IPS DF 19.7 (cell line): ENCODE results near the gene PLEKHA1.

Experiments
- DNase-seq: peaks from one replicate; pipeline ENCODE4 v3.0.0-alpha.2; 2013; ENCODE audit warnings: low read depth, low spot score

Gene PLEKHA1

DNA sequence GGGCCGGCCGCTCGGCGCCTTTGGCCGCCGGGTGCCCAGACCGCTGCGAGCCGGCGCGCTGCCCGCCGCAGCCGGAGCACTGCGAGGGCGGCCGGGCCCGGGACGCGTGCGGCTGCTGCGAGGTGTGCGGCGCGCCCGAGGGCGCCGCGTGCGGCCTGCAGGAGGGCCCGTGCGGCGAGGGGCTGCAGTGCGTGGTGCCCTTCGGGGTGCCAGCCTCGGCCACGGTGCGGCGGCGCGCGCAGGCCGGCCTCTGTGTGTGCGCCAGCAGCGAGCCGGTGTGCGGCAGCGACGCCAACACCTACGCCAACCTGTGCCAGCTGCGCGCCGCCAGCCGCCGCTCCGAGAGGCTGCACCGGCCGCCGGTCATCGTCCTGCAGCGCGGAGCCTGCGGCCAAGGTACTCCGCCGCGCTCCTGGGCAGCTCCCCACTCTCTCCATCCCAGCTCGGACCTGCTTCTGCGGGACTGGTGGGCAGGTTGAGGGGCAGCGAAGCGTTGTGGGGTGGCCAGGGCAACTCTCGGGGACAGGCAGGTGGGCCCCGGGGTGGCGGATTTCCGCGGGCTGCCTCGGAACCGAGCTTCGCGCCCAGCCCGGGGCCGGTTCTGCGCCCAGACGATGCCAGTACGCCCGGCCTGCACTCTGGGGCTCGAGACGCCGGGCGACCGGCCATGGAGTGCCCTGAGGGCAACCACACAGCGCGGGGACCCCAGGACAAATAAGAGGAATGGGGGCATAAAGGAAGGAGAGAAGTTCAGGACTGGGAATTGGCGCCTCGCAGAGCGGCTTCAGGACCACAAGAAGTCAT lies 87.4 kb downstream of the PLEKHA1 start:
- no peak for DNase-seq

DNA sequence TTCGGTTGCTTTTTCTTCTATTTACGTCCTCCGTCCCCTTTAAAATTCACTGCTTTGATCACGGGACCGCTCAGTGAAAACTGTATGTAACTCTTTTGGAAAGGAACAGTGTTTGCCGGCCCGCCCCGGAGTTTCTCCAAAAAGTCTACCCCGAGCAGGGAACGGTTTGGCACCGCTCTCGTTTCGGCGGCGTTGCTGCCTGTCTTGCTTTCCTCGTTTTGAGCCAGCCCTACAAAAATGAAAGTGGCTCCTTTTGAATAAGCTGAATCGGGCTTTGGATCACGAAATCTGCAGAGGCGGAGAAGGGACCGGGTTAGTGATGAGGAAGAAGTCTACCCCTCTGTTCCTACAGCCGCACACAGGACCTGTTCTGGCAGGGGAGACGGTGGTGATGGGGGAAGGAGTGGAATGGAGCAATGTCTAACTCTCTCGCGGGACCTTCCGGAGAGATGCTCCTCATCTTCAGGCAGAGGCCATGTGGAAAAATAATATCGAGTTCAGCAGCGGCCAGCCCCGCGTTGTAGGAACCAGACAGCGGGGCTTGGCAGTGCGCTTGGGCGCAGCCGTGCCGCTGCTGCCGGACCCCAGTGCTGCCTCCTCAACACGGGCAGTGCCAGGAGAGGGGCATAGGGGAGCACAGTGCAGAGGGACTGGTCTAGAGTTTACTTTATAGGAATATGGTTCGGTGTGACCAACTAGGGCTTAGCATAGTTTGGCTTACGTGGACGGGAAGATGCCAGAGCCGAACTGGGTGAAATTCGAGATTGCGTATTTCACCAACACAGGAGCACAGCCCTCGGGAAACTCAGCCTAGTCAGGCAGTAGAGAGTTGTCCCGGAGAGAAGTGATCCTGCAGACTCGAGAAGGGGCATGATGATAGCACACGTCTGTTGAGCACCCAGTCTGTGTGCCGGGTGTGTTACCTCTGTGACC lies 88.3 kb downstream of the PLEKHA1 start:
- no peak for DNase-seq

DNA sequence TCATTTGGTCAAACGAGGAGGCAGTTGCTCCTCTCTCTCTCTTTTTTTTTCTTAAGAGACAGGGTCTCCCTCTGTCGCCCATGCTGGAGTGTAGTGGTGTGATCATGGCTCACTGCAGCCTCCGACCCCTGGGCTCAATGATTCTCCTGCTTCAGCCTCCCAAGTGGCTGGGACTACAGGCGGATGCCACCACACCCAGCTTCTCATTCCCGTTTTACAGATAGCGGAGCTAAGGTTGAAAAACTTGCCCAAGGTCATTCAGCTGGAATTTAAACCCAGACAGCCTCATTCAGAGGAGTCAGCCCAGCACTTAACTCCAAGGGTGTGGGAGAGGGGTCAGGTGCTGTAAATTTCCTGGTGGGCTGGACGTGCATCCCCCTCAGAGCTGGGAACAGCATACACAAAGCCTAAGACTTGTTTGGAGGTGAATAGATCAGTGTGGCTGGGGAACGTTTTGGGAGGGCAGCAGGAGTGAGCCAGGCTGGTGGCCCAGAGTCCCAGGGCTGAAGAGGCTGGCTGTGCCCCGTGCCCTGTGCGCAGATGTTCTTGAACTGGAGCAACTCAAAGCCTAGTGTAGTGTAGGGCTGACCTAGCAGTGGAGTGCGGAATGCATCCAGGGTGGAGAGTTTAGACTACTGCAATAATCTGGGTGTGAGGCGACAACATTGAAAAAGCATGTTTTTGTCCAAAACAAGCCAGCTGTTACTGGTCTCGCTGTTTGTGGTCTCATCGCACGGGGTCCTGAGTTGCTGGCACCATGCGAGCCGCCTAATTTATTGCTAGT lies 89.2 kb downstream of the PLEKHA1 start:
- no peak for DNase-seq

DNA sequence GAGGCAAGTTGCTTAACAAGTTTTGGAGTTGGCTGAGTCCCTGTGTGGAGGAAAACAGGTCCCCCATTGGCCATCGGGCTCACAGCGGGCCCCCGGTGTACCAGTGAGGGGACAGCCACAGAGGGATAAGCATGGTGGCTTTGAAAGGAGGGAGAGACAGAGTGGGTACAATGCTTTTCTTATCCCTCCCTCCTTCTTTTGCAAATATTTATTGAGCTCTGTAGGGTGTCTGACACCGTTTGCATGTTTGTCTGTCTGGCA lies 89.7 kb downstream of the PLEKHA1 start:
- no peak for DNase-seq

DNA sequence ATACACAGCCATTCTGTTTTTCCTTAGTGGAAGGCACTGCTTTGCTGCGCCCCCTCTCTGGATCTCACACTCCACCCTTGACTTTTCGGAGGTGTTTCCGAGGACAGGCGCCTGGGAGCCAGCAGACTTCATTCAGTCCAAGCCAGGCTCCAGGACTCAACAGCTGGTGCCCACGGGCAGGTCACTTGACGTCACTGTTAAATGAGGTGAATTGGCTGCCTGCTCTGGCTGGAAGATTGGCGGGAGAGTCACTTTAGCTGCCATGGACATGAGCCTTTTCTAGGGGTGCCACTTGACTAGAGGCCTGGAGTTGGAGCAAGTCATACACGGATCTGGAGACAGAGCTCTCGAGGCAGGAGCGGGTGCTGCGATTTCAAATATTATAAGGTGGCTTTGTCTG lies 90.1 kb downstream of the PLEKHA1 start:
- DNase-seq, result no peak

DNA sequence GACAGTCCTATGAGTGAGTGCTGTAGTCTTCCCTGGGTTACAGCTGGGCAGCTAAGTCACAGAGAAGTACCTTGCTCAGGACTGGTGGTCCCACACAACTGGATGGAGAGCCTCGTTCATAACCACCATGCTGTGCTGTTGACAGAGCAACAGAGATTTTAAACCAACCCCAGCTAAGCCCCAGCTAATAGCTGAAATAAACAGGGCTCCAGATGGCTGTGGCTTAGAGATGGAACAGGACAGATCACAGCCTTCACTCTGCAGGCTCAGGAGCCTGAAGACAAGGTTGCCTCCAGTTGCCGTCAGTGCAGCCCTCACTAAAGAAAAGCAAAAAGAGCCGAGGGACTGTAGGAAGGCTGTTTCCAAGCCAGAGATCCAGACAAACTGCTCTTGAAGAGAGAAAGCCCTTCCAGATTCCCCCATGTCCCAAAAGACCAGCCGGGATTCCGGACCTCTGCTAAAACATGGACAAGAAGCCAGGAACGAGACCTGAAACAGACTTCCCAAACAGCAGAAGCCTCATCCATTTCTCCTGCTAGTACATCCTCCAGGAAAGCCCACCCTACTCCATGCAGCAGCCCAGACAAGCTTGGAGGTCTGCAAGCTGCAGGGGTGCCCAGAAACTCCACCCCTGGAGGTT lies 91.0 kb downstream of the PLEKHA1 start:
- no peak for DNase-seq

DNA sequence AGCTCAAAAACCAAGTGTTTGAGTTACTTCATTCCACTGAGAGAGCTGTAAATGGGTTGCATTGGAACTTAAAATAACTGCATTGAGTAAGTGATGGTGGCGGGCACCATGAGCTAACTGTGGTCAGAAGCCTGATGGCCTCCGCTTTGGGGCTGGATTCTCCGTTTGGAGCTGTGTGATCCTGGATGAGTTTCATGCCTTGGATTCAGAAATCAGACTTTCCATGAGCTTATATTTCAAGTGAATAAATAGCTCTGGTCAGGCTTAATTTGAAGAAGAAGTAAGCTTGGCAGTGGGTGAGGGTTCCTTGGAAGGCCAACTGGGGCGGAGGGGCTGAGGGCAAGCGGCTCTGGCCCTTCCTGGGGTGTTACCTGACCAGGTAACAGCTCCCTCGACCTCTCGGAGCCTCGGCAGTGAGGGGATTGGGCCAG lies 92.5 kb downstream of the PLEKHA1 start:
- no peak for DNase-seq

DNA sequence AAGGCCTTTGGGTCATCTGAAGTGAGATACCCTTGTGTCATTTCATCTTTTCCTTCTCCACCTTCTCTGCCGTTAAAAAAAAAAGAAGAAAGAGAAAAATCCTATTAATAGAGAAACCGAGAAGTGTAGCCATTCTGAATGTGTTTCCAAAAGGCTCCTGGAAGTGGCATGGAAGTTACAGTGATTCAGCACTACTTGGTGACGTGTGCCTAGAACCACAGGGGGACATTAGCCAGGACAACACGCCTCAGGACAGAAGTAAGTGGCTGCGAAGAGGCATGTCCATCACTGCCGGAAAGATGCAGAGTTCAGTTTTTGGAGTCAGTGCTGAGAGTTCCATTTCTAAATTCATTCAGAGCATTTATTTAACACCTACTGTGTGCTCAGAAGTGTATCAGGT lies 93.2 kb downstream of the PLEKHA1 start:
- no peak for DNase-seq

DNA sequence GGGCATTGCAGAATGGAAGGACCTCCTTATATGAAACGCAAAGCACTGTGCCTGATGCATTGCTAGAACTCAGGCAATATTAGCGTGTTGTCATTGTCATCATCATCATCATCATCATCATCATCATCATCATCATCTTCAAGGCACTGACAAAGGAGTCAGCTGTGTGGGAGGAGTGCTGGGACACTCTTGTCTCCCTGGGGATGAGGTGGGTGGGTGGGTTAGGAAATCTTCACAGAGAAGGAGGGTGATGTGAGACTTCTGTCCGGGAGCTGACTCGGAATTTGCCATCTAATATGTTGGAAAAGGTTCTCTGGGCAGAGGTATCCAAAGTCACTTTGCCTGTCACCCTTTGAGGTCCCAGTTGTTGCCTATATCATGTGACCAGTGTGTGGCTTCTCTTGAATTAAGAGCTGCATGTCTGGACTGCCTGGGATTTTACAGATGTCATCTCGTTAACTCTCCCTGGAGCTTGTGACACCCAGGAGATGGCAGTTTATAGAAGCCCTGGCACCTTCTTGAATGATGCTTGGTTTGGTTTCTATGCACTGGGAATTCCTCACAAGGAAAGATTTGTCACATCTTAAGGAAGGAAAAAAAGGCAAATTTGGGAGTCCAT lies 93.9 kb downstream of the PLEKHA1 start:
- DNase-seq, result no peak

DNA sequence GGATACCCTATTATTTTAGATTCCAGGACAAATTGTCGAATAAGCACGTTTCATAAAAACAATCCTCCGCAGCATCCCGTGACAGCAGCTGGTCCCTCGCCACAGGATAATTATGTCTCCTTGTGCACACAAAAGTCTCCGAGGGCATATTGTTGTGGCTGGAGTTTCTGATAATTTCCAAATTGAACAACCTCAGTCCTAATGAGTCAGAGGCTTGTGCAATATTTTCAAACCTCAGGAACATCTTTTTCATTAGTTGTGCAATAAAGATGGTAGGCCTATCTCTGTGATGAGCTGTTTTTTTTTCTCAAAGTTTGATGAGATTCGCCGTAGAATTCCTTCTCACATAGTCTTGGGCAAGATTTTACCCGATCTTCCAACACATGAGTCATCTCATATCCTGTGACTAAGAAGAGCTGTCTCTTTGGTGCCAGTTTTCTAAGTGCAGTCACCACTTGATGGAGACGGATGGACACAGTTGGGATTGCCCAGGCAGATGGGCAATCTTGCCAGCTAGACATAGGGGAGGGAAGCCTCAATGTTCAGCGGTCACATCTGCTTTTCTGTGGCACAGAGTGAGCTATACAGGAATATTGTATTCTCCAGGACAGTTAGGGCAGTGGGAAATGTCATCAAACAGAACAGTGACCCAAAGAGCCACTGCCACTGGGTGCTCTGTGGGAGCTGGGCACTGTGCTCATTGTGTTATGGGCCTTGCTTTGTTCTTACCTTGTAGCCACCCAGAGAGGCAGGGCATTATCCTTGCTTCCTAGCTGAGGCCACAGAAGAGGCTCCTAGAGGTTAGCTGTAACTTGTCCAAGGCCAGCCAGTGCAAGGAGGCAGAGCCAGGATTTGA lies 94.6 kb downstream of the PLEKHA1 start:
- no peak for DNase-seq

DNA sequence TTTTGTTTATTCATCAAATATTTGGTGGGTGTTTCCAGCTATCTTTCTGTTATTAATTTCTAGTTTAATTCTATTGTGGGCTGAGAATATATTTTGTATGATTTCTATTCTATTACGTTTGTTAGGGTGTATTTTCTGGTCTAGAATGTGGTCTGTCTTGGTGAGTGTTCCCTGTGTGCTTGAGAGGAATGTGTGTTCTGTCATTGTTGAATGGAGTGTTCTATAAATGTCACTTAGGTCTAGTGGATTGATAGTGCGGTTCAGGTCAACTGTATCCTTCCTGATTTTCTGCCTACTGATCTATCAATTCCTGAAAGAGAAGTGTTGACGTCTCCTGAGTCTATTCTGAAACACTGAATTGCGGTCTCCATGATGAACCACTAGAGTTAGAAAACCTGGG lies 95.3 kb downstream of the PLEKHA1 start:
- no peak for DNase-seq

DNA sequence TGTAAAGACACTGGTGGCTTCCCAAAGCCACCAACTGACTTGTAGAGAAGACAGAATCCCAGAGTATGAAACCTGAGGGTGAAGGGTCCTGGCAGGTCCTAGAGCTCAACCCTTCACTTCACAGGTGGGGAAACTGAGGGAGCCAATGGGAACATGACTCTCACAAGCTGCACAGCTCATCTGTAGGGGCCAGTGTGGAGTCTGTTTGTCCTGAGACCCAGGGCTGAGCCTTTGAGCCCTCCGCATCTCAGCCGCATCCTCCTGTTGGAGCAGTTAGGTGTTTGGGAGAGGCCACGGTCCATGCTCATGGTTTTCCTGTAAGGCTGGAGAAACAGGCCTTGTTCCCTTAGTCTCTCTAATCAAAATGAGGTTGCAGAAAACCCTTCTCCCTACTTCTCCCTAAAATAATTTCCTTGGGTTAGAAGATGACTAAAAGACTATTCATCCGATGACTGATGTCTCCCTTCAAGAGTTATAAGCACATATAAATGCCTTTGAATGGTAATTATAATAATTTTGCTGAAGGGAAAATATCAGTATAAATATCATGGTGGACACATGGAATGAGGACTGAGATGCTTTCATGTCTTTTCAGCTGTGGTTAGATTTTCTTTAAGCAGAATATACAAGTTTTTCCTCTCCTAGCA lies 97.1 kb downstream of the PLEKHA1 start:
- no peak for DNase-seq

DNA sequence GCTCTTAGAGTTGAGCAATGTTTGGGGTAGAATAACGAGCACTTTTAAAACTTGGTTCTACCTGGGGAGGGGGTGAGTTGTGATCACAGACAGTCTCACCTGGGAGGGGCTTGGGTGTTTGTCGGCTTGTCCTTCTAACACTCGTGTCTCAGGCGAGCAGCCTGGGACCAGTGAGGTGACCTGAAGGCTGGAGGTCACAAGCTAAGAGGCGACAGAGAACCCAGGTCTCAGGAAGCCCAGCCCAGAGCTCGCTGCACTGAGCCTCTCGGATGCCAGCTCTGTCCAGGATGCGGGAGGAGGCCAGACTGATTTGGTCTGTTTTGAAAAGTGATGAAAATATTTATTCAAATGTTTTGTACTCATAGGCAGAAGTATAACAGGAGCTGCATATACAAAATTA lies 98.6 kb downstream of the PLEKHA1 start:
- DNase-seq, result no peak

DNA sequence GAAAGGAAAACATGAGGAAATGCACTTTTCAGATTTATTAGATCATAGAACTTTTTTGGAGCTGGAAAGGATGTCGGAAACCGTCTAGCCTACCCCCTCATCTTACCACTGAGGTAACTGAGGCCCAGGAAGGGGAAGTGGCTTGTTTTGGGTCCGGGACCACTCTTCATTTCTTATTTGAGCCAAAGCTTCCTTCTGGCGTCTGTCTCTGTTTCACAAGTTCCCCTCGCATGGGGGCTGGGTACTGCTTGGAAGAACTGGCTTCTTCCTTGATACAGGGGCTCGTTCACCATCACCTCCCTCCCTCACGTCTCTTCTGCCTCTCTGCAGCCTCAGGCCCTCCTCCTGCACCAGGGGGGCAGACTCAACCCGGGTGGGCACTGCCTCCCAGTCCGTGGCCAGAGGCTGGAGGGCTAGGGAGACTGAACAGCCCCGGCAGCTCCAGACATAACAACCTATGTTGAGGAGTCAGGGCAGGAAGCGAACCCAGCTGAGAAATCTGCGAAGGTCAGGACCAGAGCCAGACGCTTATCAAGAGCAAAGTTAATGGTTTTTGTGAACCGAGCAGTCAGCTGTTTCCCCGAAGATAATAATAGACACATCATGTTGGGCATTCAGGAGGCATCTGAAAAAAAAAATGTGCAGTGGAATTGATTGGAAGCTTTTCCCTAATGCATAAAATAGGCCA lies 99.8 kb downstream of the PLEKHA1 start:
- no peak for DNase-seq

DNA sequence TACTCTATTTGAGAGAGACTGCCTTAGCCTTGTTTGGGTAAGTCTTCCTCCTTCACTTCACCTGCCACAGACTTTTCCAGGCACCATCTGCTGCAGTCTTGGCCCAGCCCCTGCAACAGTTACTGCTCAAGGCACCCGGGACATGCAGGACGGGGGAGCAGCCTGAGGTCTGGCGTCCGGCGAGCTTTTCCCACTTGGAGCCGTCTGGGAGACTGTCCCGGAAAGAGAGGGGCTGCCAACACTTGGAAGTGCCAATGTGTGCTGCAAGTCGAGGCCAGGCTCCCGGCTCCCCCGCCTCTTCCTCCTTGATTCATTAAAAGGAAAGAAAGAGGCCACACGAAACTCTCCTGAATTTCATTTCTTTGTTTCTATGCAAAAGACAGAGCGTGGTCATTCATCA lies 100.6 kb downstream of the PLEKHA1 start:
- DNase-seq, result no peak

DNA sequence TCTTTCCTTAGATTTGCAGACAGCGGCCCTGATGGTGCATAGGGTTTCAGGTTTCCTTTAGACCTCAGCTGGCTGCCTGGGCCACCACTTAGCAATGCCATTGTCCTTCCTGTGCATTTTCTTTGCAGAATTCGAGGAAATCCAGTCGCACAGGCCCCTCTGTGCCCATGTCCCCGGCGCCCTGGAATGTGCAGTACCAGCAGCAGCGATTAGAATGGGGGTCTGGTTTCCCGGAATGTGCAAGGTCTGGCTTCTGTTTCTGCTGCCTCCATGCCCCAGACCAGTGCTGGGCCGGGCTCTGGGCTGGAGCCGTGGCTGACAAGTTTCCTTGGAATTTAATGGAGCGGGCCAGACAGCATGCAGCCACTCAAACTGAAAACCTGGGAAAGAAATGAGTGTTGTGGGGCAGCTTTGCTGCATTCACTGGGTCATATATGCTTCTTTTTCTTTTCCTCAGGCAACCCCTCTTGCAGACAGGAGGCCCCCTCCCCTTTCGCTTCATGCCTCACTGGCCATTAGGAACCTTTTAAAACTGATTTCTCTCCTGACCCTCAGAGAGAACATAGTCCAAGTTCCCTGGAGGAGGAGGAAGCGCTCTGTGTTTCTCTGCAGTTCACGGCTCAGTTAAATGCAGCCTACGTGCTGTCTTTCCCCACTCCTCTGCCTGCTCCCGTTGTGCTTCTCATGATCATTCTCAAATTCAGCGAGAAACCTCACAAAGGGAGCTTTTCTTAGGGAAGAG lies 101.3 kb downstream of the PLEKHA1 start:
- no peak for DNase-seq

DNA sequence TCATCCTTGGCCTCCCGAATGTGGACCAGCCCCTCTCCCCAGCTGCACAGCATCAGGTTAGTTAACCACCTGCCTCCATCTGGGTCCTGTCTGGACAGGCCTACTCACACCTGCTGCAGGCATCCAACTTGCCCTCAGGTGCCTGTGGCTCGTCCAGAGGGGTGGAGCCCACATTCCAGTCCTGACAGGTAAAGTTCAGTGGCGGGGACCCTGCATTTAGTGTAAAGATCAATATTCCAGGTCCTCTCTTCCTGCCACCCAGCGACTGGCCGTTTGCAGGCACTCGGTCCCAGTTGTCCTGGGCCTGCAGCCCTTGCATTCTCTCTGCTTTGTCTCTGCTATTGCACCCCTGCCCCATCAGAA lies 101.8 kb downstream of the PLEKHA1 start:
- DNase-seq, result no peak

DNA sequence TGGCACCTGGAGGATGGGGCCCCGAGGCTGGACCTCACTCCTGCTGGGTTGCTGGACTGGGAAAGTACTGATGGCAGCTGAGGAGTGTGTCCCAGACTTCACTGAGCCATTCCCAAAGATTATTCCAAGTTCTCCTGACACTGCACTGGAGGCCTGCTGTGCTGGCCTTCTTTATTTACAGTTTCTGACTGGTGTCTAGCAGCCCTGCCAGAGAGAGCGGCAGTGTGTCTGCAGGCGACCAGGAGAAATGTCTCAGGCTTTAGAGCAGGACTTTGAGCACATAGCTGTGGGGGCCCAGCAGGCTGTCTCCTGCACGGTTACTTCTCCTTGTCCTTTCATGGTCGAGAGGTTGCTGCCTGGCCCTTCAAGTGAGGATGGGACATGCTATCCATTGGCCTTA lies 102.9 kb downstream of the PLEKHA1 start:
- DNase-seq, result no peak

DNA sequence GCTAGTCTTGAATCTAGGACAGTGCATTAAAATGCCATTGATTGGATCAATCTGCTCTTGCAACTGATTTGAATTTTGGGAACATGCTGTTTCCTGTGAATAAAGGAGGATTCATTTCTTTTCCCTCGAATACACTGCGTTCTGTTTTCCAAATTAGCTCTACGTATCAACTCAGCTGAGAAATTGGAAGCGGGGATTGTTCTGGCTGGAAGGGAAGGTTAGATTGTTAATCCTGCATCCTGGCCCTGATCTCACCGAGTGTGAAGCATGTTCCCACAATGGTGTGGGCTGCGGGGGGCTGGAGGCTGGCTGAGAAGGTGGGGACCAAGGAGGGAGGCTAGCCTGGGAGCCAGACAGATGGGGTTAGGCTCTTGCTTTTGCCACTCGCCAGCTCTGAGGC lies 104.5 kb downstream of the PLEKHA1 start:
- no peak for DNase-seq
